HG02759 (cell line): ENCODE data around the gene ZNF479.
"Not testable (repeated sequence)": the region's sequence is repeated elsewhere in the genome, so short reads cannot be mapped to it uniquely, and the experiment has no call there.

Experiments
- ATAC-seq: cut with Tn5 transposase; IDR thresholded peaks from one replicate; pipeline ENCODE4 v1.9.1; 2021; ENCODE audit warnings: mild to moderate bottlenecking, moderate library complexity; ENCODE audit not compliant: unreplicated experiment

Gene ZNF479

DNA sequence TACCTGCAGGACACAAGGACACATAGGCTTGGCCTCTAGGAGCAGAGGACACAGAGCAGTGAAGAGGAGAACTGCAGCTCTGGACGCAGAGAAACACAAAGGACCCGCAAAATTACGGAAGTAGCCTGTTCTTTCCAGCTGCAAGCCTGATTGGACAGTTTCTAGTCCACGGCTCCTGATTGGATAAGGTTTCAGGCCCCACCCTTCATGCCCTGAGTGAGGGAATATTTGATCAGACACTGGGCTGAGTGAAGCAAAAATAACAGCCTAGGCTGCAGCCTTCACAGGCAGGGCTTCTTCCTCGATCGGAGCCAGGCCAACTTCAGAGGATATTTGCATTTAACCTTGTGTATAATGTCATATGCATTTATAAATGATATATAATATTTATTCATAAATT, at the start of gene ZNF479:
Gene ZNF479, minus strand, starts transcription at position 101 of the 400 bp plus-strand sequence. CDS start 112 bp downstream, outside the sequence.
- not testable (repeated sequence) for ATAC-seq

DNA sequence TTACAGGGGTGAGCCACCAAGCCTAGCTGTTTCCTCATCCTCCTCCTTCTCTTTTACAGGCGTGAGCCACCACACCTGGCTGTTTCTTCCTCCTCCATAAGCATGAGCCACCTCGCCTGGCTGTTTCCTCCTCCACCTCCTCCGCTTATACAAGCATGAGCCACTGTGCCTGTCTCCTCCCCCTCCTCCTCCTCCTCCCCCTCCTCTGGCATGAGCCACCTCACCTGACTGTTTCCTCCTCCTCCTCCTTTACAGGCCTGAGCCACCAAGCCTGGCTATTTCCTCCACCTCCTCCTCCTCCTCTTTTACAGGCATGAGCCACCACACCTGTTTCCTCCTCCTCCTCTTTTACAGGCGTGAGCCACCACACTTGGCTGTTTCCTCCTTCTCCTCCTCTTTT, 49.8 kb upstream of the ZNF479 start:
- no peak for ATAC-seq

DNA sequence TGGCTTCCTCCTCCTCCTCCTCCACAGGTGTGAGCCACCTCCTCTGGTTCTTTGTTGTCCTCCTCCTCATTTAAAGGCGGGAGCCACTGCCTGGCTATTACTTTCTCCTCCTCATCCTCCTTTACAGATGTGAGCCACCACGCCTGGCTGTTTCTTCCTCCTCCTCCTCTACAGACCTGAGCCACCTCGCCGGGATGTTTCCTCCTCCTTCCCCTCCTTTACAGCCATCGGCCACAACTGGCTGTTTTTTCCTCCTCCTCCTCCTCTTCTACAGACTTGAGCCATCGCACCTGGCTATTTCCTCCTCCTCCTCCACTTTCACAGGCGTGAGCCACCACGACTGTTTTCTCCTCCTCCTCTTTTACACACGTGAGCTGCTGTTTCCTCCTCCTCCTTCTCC, 49.0 kb upstream of the ZNF479 start:
- no peak for ATAC-seq

GRCh38 chr7:57179776-57180415, 47.7 kb upstream of the ZNF479 start:
- no peak for ATAC-seq

DNA sequence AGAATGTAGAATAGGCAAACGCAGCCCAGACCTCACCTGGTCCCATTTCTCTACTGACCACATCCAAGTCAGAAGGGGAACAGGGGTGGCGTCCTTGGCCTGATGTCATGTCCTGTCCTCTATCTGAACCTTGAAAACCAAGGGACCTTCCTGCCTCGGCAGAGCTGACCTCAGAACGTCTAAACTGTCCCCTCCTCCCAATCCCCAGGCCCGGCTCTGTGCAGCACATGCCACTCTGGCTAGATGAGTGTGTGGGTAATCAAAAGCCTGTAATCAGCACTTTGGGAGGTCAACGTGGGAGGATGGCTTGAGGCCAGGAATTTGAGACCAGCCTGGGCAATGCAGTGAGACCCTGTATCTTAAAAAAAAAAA, 46.5 kb upstream of the ZNF479 start:
- ATAC-seq = no peak

DNA sequence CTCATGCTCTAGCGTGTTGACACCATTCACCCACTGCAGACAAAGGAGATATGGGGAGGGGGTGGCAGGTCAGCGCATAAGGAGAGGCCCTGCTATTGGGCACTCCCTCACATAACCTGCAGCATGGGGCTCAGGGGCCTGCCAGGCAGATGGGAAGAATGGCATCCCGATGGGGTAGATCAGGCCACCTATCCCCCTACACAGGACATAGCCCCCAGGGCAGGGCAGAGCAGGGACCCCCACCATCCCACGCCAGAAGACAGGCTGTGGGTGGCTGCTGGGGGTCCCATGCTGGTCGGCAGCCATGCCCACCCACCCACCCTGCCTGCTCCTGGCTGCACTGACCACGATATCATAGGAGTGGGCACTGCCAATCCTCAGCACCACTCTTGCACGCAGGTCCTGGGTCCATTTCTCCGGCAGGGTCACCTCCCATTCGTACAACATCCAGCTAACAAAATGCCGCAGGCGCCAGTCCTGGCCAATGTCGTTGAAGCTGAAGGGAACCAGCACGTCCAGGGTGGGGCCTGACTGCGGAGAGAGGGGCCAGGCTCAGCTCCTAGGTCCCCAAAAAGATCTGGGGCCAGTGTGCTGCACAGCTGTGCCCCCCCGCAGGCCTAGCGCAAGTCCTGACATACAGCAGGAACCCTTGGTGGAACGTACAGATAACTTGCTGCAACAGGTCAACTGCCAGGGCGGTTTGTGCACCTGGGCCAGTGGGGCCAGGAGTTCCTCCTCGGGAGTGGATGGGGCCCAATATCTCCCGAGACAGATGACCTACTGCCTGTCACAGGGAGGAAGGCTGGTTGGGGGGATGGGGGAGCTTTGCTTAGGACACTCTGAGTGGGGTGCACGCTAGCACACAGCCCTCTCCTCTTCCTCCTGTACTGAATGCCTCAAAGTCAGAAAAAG, 45.9 kb upstream of the ZNF479 start:
- no peak for ATAC-seq

DNA sequence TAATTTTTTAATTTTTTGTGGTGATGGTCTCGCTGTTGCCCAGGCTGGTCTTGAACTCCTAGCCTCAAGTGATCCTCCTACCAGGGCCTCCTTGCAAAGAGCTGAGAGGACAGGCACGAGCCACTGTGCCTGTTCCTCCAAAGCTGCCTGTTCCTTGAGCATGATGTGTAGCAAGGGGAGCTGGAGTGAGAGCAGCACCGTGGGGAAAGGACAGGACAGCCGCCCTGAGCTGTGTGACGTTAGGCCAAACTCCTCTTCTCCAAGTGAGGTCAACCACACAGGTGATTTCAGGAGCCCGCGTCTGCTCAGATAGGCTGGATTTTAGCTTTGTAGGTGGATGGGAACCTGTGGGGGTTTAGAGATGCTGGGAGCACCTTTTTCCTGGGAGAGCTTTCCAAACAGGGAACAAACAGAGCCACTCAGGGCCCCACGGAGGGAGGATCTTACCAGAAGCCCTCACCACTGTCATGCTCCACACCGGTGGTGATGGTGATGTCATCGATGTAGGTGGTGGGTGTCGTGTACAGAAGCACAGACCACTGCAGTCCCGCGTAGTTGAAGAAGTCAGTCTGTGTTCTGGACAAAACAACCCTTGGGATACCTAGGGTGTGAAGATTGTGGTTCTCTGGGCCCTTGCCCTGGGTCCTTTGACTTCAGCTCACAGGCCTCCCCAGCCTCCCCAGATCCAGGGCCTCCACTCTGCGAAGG, 44.8 kb upstream of the ZNF479 start:
- ATAC-seq = no peak

DNA sequence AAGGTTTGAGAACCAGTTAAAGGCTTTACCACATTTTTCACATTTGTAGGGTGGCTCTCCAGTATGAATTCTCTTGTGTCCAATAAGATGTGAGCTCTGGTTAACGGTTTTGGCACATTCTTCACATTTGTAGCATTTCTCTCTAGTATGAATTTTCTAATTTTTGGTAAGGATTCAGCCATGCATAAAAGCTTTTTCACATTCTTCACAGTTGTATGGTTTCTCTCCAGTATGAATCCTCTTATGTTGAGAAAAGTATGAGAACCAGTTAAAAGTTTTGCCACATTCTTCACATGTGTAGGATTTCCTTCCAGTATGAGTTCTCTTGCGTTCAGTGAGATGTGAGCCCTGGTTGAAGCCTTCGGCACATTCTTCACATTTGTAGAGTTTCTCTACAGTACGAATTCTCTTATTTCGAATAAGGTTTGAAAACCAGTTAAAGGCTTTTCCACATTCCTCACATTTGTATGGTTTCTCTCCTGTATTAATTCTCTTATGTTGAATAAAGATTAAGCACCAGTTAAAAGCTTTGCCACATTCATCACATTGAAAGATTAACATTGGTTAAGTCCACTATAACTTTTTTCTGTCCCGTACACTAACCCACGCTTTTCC, 33.2 kb upstream of the ZNF479 start:
- no peak for ATAC-seq

DNA sequence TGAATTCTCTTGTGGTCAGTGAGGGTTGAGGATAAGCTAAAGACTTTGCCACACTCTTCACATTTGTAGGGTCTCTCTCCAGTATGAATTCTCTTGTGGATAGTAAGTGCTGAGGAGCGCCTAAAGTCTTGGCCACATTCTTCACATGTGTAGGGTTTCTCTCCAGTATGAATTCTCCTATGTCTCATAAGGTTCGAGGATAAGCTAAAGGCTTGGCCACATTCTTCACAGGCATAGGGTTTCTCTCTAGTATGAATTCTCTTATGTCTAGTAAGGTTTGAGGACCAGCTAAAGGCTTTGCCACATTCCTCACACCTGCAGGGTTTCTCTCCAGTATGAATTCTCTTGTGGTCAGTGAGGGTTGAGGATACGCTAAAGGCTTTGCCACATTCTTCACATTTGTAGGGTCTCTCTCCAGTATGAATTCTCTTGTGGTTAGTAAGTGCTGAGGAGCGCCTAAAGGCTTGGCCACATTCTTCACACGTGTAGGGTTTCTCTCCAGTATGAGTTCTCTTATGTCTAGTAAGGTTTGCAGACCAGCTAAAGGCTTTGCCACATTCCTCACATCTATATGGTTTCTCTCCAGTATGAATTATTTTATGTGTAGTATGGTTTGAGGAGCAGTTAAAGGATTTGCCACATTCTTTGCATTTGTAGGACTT, 12.0 kb downstream of the ZNF479 start:
- ATAC-seq = not testable (repeated sequence)
